ENCODE results near the gene RPS27L.

DNA sequence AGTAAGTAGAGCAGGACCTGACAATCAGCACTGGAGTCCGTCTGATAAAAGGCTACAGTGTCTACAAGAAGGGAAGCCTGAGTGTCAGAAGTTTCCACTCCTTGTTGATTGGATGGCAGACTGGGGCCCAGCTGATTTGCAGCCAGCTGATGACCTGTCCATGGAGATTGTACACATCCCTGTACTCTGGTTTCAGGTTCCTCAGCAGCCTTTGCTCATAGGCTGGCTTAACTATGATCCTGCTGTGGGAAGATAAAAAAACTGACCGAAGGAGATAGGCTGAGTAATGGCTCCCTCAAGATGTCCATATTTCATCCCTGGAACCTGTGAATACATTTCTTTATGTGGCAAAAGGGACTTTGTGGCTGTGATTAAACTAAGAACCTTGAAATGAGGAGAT, 47.4 kb downstream of the RPS27L start:
- TF ChIP-seq POLR2A (IDR thresholded peaks at IDR 0.05), result no peak
- TF ChIP-seq, protein P1, sequence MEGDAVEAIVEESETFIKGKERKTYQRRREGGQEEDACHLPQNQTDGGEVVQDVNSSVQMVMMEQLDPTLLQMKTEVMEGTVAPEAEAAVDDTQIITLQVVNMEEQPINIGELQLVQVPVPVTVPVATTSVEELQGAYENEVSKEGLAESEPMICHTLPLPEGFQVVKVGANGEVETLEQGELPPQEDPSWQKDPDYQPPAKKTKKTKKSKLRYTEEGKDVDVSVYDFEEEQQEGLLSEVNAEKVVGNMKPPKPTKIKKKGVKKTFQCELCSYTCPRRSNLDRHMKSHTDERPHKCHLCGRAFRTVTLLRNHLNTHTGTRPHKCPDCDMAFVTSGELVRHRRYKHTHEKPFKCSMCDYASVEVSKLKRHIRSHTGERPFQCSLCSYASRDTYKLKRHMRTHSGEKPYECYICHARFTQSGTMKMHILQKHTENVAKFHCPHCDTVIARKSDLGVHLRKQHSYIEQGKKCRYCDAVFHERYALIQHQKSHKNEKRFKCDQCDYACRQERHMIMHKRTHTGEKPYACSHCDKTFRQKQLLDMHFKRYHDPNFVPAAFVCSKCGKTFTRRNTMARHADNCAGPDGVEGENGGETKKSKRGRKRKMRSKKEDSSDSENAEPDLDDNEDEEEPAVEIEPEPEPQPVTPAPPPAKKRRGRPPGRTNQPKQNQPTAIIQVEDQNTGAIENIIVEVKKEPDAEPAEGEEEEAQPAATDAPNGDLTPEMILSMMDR (IDR thresholded peaks at IDR 0.05), result no peak

Data from esophagus squamous epithelium (tissue), 4 donors.